ENCODE results near the gene GMEB1. TPM values are rescaled to one million over a fixed set of nuclear protein-coding genes. Genes with fewer than 3 reads are reported as not detected.

The GMEB1 gene
- total RNA-seq, result 12.1 and 13.0 TPM in 2 replicates

GRCh38 chr1:28668191-28668955, at the start of gene GMEB1:
Gene GMEB1 (plus strand): TSS chr1:28668784. CDS start chr1:28683613, 14,829 bp downstream.

GRCh38 chr1:28642847-28643635, 25.5 kb upstream of the GMEB1 start, which contains the start of gene TAF12:
Gene TAF12 (minus strand): TSS chr1:28643067. CDS start chr1:28622081, 20,986 bp downstream.

GRCh38 chr1:28648474-28649198, 19.9 kb upstream of the GMEB1 start, which contains the start of gene RNU11:
Gene RNU11 (plus strand): TSS chr1:28648600.

GRCh38 chr1:28736450-28737306, 68.1 kb downstream of the GMEB1 start, which contains the start of gene YTHDF2:
Gene YTHDF2 (plus strand): TSS chr1:28736940. CDS start chr1:28737121, 181 bp downstream.

Small RNA genes within 50 kb of the gene (small RNA-seq; reads per million reads assigned to genes)
- gene RF00422 (not detected), gene RNU11 (not detected)

Other genes starting within 250 kb of the GMEB1 start
- gene RCC1, start 162.7 kb upstream of the GMEB1 start, total RNA-seq, result 30.8 and 31.8 TPM in 2 replicates
- 25.0 and 27.8 TPM in 2 replicates for gene TRNAU1AP, start 115.7 kb upstream of the GMEB1 start, total RNA-seq
- 14.6 and 15.9 TPM in 2 replicates for gene RAB42, start 76.5 kb upstream of the GMEB1 start, total RNA-seq
- gene TAF12, start 25.7 kb upstream of the GMEB1 start, total RNA-seq, result 22.7 and 27.1 TPM in 2 replicates
- not detected in 2 replicates for gene RNU11, start 20.2 kb upstream of the GMEB1 start, total RNA-seq
- gene YTHDF2, start 68.2 kb downstream of the GMEB1 start, total RNA-seq, result 73.0 and 82.3 TPM in 2 replicates
- under 0.01 TPM in 1 of 2 replicates, not detected in the other for gene OPRD1, start 143.4 kb downstream of the GMEB1 start, total RNA-seq
- gene EPB41, start 245.8 kb downstream of the GMEB1 start, total RNA-seq, result 13.2 and 16.9 TPM in 2 replicates

Measured in hair follicle dermal papilla cell (primary cell).